Measurements from ENCODE around the gene RAPGEF1. TPM values are rescaled to one million over a fixed set of nuclear protein-coding genes. Genes with fewer than 3 reads are reported as not detected.

The RAPGEF1 gene
- 10 to 100 TPM; 37.5 to 89.0 (median 62.8) TPM for total RNA-seq

GRCh38 chr9:131739959-131740648 is at the start of gene RAPGEF1:
Gene RAPGEF1 (minus strand): TSS chr9:131740076. CDS start chr9:131739830, 246 bp downstream.
- ATAC-seq (ENCODE audit: low FRiP score) (peak; percentile 80), DNase-seq (ENCODE audit: low spot score) (no peak)

GRCh38 chr9:131788851-131789250 is 49.0 kb upstream of the RAPGEF1 start:
- no peak for TF ChIP-seq CTCF (IDR thresholded peaks at IDR 0.05)
- ATAC-seq (ENCODE audit: low FRiP score) (no peak), DNase-seq (ENCODE audit: low spot score) (no peak)

More at GRCh38 chr9:131739959-131740648, at the start of gene RAPGEF1:
- peak in 2 of 3 donors; percentile 95 to 97 for TF ChIP-seq CTCF (IDR thresholded peaks at IDR 0.05)

GRCh38 chr9:131787838-131788237 is 48.0 kb upstream of the RAPGEF1 start:
- TF ChIP-seq CTCF (IDR thresholded peaks at IDR 0.05): no peak
- no peak for DNase-seq (ENCODE audit: low spot score)
- no peak for ATAC-seq (ENCODE audit: low FRiP score)

GRCh38 chr9:131784748-131785501 is 45.0 kb upstream of the RAPGEF1 start:
- TF ChIP-seq CTCF (IDR thresholded peaks at IDR 0.05): no peak
- ATAC-seq (ENCODE audit: low FRiP score) (no peak), DNase-seq (ENCODE audit: low spot score) (no peak)

GRCh38 chr9:131781069-131781468 is 41.2 kb upstream of the RAPGEF1 start:
- no peak for TF ChIP-seq CTCF (IDR thresholded peaks at IDR 0.05)
- ATAC-seq (ENCODE audit: low FRiP score): no peak

GRCh38 chr9:131776473-131776872 is 36.6 kb upstream of the RAPGEF1 start:
- ATAC-seq (ENCODE audit: low FRiP score) (no peak), DNase-seq (ENCODE audit: low spot score) (no peak)
- no peak for TF ChIP-seq CTCF (IDR thresholded peaks at IDR 0.05)

More at GRCh38 chr9:131781069-131781468, 41.2 kb upstream of the RAPGEF1 start:
- DNase-seq (ENCODE audit: low spot score): no peak
